ENCODE measurements around the gene MPO.

Gene MPO

GRCh38 chr17:58319173-58320162 is 38.7 kb upstream of the MPO start:
- DNase-seq, result no peak

- no peak for DNase-seq
Measured at GRCh38 chr17:58318627-58319172, 38.0 kb upstream of the MPO start.

GRCh38 chr17:58318065-58318481 is 37.3 kb upstream of the MPO start:
- no peak for DNase-seq

- DNase-seq, result peak; percentile 75
Measured at GRCh38 chr17:58317421-58318064, 36.8 kb upstream of the MPO start.

GRCh38 chr17:58316260-58316960 is 35.7 kb upstream of the MPO start:
- DNase-seq, result no peak

GRCh38 chr17:58315750-58316149 is 35.0 kb upstream of the MPO start:
- DNase-seq, result no peak

- DNase-seq, result no peak
Measured at GRCh38 chr17:58315281-58315711, 34.6 kb upstream of the MPO start.

- no peak for DNase-seq
Measured at GRCh38 chr17:58314706-58315015, 33.9 kb upstream of the MPO start.

- DNase-seq, result no peak
Measured at GRCh38 chr17:58313815-58314705, 33.3 kb upstream of the MPO start.

GRCh38 chr17:58312829-58313228 is 32.1 kb upstream of the MPO start:
- peak; percentile 2 for DNase-seq

GRCh38 chr17:58312021-58312630 is 31.4 kb upstream of the MPO start:
- no peak for DNase-seq

- DNase-seq, result no peak
Measured at GRCh38 chr17:58311429-58311894, 30.7 kb upstream of the MPO start.

GRCh38 chr17:58310511-58311428 is 30.0 kb upstream of the MPO start:
- DNase-seq, result no peak

- no peak for DNase-seq
Measured at GRCh38 chr17:58309918-58310259, 29.2 kb upstream of the MPO start.

- DNase-seq, result no peak
Measured at GRCh38 chr17:58308985-58309917, 28.5 kb upstream of the MPO start.

- DNase-seq, result no peak
Measured at GRCh38 chr17:58308173-58308984, 27.6 kb upstream of the MPO start.

GRCh38 chr17:58307468-58308172 is 26.9 kb upstream of the MPO start:
- no peak for DNase-seq

Measured in OCI-M1 (cell line).